IPS-18c (cell line): Measurements from ENCODE around the gene LGALS3.

ENCODE experiments used
- H3K4me3 ChIP-seq: 2 replicates; pipeline ENCODE4 v1.7.0; 2013; ENCODE audit warnings: low read depth, mild to moderate bottlenecking, low read length, moderate library complexity; ENCODE audit not compliant: insufficient read depth
- H3K9me3 ChIP-seq: one replicate; pipeline ENCODE4 v1.6.1; 2013; ENCODE audit warnings: mild to moderate bottlenecking, low read length, moderate library complexity; ENCODE audit not compliant: control insufficient read depth, insufficient read depth

The LGALS3 gene

GRCh38 chr14:55107766-55108554 is 21.1 kb upstream of the LGALS3 start:
- Histone ChIP-seq H3K9me3 (no peaks in the 10 kb centered on the region), H3K4me3 (no peak overlapping the region)

DNA sequence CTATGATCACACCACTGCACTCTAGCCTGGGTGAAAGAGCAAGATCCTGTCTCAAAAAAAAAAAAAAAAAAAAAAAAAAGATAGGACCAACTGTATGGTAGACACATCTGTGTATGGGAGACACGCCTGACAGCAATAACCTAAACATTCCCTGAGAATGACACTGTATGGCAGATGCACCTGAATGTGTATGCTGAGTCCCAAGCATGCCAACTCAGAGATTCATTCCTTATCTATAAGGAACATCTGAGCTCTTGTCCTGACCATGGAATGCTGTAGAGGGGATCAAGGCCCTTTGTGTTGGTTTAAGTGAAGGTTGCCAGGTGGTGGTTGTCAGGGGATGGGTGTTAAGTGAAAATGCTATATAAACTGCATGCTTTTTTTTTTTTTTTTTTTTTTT is 19.2 kb upstream of the LGALS3 start:
- Histone ChIP-seq H3K4me3 (no peak overlapping the region), H3K9me3 (no peaks in the 10 kb centered on the region)

- no peaks in the 10 kb centered on the region for H3K9me3 ChIP-seq
- no peak overlapping the region for H3K4me3 ChIP-seq
Observed at GRCh38 chr14:55111122-55111708, 17.8 kb upstream of the LGALS3 start.

DNA sequence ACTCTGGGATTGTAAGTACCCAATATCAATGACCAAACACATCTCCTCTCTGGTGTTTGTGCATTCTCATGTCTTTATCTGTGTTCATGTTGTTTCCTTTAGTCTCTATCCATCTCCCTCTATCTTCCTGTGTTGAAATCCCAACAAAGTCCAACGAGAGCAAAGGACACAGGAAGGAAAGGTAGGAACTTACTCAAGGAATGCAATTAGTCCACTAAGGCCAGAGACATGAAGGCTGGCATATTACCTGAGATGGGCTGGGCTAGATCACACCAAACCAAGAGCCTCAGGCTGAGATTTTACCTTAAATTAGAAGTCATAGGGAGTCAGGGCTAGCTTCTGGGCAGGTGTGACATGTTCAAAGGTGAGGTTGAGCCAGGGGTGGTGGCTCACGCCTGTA is 14.3 kb upstream of the LGALS3 start:
- no peak overlapping the region for H3K4me3 ChIP-seq
- no peaks in the 10 kb centered on the region for H3K9me3 ChIP-seq

GRCh38 chr14:55115460-55115859 is 13.6 kb upstream of the LGALS3 start:
- Histone ChIP-seq H3K9me3 (no peaks in the 10 kb centered on the region), H3K4me3 (no peak overlapping the region)

GRCh38 chr14:55115861-55116245 is 13.2 kb upstream of the LGALS3 start:
- H3K9me3 ChIP-seq: no peaks in the 10 kb centered on the region
- H3K4me3 ChIP-seq: no peak overlapping the region

- H3K4me3 ChIP-seq: no peak overlapping the region
- H3K9me3 ChIP-seq: no peaks in the 10 kb centered on the region
Observed at GRCh38 chr14:55116246-55117030, 12.6 kb upstream of the LGALS3 start.

GRCh38 chr14:55117803-55118441 is 11.1 kb upstream of the LGALS3 start:
- H3K4me3 ChIP-seq: no peak overlapping the region
- no peaks in the 10 kb centered on the region for H3K9me3 ChIP-seq

DNA sequence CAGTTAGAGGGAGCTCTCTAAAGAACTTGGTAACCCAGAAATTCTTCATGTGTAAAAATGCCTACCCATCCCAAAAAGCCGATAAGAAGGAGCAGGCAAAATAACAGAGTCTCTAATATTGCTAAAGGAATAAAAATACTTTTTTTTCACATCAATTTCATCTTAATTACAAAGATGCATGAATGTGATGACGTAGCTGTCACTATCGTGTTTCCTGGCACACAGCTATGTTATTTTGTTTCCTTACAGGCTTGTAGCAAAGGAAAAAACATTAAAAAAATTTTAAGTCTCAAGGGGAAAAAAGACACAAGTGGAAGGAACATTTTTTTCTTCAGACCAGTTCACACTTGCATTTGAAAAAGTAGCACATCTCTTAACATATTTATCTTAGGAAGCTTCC is 10.3 kb upstream of the LGALS3 start:
- Histone ChIP-seq H3K9me3 (no peaks in the 10 kb centered on the region), H3K4me3 (no peak overlapping the region)

GRCh38 chr14:55120571-55121495 is 8.2 kb upstream of the LGALS3 start:
- H3K4me3 ChIP-seq: no peak overlapping the region
- no peaks in the 10 kb centered on the region for H3K9me3 ChIP-seq

DNA sequence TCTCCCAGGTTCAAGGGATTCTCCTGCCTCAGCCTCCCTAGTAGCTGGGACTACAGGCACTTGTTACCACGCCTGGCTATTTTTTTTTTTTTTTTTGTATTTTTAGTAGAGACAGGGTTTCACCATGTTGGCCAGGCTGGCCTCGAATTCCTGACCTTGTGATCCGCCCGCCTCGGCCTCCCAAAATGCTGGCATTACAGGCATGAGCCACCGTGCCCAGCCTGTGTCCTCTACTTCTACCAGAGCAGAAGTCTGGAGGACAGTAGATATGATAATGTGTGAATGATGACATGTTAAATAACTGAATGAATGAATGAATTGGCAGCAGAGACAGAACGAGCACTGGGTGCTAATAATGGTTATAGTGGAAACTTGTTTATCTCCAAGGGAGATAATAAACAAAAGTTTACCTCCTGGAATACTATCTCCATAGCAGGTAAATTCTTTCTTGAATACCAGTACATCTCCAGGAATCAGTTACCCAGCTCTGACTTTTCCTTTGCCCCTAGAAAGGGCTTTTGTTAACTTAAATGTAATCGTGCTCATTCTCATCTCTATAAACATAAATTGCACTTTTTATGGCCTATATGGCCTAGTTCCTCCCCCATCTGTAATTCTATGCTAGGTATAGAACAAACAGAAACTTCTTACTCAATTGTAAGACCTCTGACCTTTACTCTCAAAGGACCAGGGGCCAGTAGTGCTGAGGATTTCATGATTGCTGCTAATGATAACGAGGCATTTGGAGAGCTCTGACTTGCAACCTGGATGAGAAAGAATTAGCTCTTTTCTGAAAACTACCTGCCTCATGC is 7.2 kb upstream of the LGALS3 start:
- Histone ChIP-seq H3K9me3 (no peaks in the 10 kb centered on the region), H3K4me3 (no peak overlapping the region)

- no peak overlapping the region for H3K4me3 ChIP-seq
Observed at GRCh38 chr14:55122440-55122986, 6.5 kb upstream of the LGALS3 start.

DNA sequence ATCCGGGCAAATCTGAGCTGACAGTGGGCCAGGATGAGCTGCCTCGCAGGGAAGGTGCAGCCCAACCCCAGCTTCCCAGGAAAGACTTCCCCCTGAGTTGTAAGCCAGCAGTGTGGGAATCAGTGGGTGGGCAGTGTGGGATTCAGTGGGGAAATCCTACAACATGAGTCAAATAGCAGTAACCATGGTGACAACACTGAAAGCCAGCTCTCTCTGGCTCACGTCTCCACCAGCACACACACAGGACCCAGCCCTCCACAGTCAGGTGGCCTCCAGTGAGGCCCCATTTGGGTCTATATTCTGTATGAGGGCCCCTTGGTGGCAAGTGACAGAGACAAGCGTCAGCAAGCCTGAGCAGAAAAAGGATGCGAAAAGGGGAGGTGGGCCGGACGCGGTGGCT is 6.0 kb upstream of the LGALS3 start:
- Histone ChIP-seq H3K9me3 (no peaks in the 10 kb centered on the region), H3K4me3 (no peak overlapping the region)

More at GRCh38 chr14:55122440-55122986, 6.5 kb upstream of the LGALS3 start:
- H3K9me3 ChIP-seq: no peaks in the 10 kb centered on the region

DNA sequence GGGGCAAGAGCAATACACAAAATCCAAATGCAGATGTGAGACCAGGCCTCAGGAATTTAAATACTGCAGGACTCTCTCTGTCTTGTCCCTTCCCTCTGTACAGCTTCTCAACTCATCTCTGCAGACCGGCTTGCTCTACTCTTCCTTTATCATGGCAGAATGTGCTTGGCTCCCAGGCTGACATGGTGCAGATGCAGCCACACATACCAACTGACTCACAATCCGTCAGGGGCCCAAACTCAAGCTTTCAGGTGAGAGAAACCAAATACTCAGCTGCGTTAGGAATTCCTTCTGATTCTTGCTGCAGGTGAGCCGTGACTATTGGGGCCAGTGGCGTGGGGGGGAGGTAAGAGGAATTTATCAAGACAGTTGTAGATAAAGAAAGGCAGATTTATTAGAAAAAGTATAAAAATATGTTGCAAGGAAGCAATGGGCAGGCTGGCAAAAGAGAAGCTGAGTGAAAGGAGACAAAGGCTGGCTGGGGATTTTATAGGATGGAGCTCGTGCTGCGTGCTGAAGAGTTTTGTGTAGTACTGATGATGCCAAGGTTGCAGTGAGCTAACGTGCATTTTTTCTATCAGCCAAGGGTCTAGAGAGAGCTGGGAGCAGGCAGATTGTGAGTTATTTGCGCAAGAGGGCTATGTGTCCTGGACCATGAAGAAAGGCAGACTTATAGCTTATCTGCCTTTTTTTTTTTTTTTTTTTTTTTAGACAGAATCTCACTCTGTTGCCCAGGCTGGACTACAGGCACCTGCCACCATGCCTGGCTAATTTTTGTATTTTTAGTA is 5.0 kb upstream of the LGALS3 start:
- no peak overlapping the region for H3K4me3 ChIP-seq
- H3K9me3 ChIP-seq: no peaks in the 10 kb centered on the region

DNA sequence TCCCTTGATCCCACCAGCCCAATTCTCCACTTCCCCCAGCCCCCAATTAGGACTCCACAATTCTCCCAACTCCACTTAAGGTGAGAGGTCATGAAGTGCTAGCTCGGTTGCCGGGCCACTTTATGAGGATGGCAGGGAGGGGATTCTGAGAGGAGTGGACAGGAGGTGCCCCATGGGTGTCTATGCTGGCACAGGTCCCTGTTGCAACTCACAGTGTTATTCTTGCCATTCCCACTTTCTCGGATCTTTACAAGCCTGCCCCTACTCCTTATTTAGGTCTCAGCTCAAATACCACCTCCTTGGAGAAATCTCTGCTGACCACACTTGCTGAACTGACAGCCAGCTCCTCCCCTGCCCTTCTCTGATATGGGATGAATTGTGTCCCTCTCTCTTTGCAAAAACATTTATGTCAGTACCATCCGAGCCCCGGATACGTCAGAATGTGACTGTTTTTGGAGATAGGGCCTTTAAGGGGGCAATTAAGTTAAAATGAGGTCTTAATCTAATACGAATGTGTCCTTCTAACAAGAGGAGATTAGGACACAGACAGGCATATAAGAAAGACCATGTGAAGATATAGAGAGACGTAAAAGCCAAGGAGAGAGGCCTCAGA is 4.2 kb upstream of the LGALS3 start:
- Histone ChIP-seq H3K4me3 (no peak overlapping the region), H3K9me3 (peaks cover 2% of the 10 kb centered on the region)
